AG04450 (cell line): ENCODE results near the gene PTPRS. TPM values are rescaled to one million over a fixed set of nuclear protein-coding genes. Genes with fewer than 3 reads are reported as not detected.

ENCODE experiments used
- CTCF ChIA-PET: fragments of 300-600, 350-600 bp; formaldehyde crosslinking; extraction: SDS; loops from one replicate; lab custom pipeline; 2022; ENCODE audit warnings: antibody characterized with exemption, inconsistent platforms; lab: Charles Lee
- POLR2A ChIA-PET: fragments of 350-600 bp; formaldehyde crosslinking; extraction: SDS; loops from one replicate; lab custom pipeline; 2021; ENCODE audit warnings: antibody characterized with exemption, inconsistent platforms; lab: Yijun Ruan, JAX
- DNase-seq: peaks from one replicate; pipeline ENCODE4 v3.0.0-alpha.2; 2011; ENCODE audit warnings: low read depth, low spot score
- H3K27ac ChIP-seq: one replicate; pipeline ENCODE4 v1.5.1; 2012; ENCODE audit warnings: low read depth, low read length, control low read depth
- H3K27me3 ChIP-seq: one replicate; pipeline ENCODE4 v1.6.0; 2012; ENCODE audit warnings: low read length; ENCODE audit not compliant: control insufficient read depth, insufficient read depth
- H3K4me3 ChIP-seq: 2 replicates; pipeline ENCODE4 v1.5.1; 2011; ENCODE audit warnings: mild to moderate bottlenecking, low read depth, low read length, control low read depth
- H3K9me3 ChIP-seq: 2 replicates; pipeline ENCODE4 v1.5.1; 2012; ENCODE audit warnings: low read length; ENCODE audit not compliant: control insufficient read depth, insufficient read depth
- CTCF ChIP-seq: IDR thresholded peaks from 2 replicates; pipeline ENCODE4 v1.5.1; 2011; ENCODE audit warnings: low read depth, low read length, control low read depth, inconsistent platforms
- polyA plus RNA-seq: library from polyadenylated mRNA; depleted of rRNA; stranded (reverse); fragments of >200 nt; gene quantifications from 2 replicates; pipeline ENCODE4 v1.2.3, GENCODE V29; 2011

The PTPRS gene
- polyA plus RNA-seq, 1 experiment, result 26.5 TPM

- TF ChIP-seq CTCF, result no peak
- POLR2A ChIA-PET, result no interaction called here
- Histone ChIP-seq H3K4me3 (no peak overlapping the region), H3K27ac (no peak overlapping the region), H3K27me3 (peaks cover 15% of the 10 kb centered on the region), H3K9me3 (no peaks in the 10 kb centered on the region)
- no peak for DNase-seq
- CTCF ChIA-PET, result no interaction called here
Measured at GRCh38 chr19:5360003-5360780, 19.6 kb upstream of the PTPRS start.

GRCh38 chr19:5358173-5358800 is 17.7 kb upstream of the PTPRS start:
- POLR2A ChIA-PET, result no interaction called here
- CTCF ChIA-PET, result no interaction called here
- no peak for TF ChIP-seq CTCF

GRCh38 chr19:5357584-5357983 is 17.0 kb upstream of the PTPRS start:
- Histone ChIP-seq H3K9me3 (no peaks in the 10 kb centered on the region), H3K27ac (no peak overlapping the region), H3K27me3 (peaks cover 15% of the 10 kb centered on the region), H3K4me3 (no peak overlapping the region)
- TF ChIP-seq CTCF, result no peak
- POLR2A ChIA-PET, result interaction anchor here (0.5 kb wide), 1 partner anchor 199 kb away, joined by 6 read pairs; no protein-coding TSS in a partner anchor
- no peak for DNase-seq
- CTCF ChIA-PET, result no interaction called here

More at GRCh38 chr19:5358173-5358800, 17.7 kb upstream of the PTPRS start:
- no peak for DNase-seq
- Histone ChIP-seq H3K27ac (no peak overlapping the region), H3K27me3 (peaks cover 15% of the 10 kb centered on the region), H3K9me3 (no peaks in the 10 kb centered on the region), H3K4me3 (no peak overlapping the region)

GRCh38 chr19:5356918-5357317 is 16.3 kb upstream of the PTPRS start:
- H3K27ac ChIP-seq, result no peak overlapping the region
- H3K9me3 ChIP-seq, result no peaks in the 10 kb centered on the region
- no peak for TF ChIP-seq CTCF
- no peak for DNase-seq
- ChIA-PET CTCF (no interaction called here), POLR2A (no interaction called here)
- no peak overlapping the region for H3K4me3 ChIP-seq
- H3K27me3 ChIP-seq, result peaks cover 15% of the 10 kb centered on the region

GRCh38 chr19:5356428-5356827 is 15.8 kb upstream of the PTPRS start:
- ChIA-PET POLR2A (interaction anchor here (0.6 kb wide), 1 partner anchor 98 kb away, joined by 4 read pairs; no protein-coding TSS in a partner anchor), CTCF (no interaction called here)
- Histone ChIP-seq H3K27me3 (peaks cover 15% of the 10 kb centered on the region), H3K27ac (no peak overlapping the region), H3K9me3 (no peaks in the 10 kb centered on the region), H3K4me3 (no peak overlapping the region)
- DNase-seq, result no peak
- no peak for TF ChIP-seq CTCF
